Right lobe of liver (tissue), 6 donors: ENCODE data around the gene KLHL25. TPM values are rescaled to one million over a fixed set of nuclear protein-coding genes. Genes with fewer than 3 reads are reported as not detected.
A peak's percentile ranks its signal among the peaks of the same experiment; 100 is the strongest.

Experiments used
- ATAC-seq, 4 donors: fragments of 200-7000 bp; cut with Tn5 transposase; one replicate each; pipeline ENCODE4 v1.9.1; 2020; ENCODE audit warnings: mild to moderate bottlenecking in 4 of 4, moderate library complexity in 4 of 4
- DNase-seq, 3 donors: peaks; one replicate each; pipeline ENCODE4 v3.0.0-alpha.2; 2020
- H3K27ac ChIP-seq, 3 donors: fragments of 200-600 bp; one replicate each; pipeline ENCODE4 v1.8.0; 2022
- H3K27me3 ChIP-seq, 2 donors: fragments of 200-600 bp; one replicate each; pipeline ENCODE4 v1.8.0; 2022
- H3K36me3 ChIP-seq, 4 donors: fragments of 200-600 bp; sonication (generic) in 1 of 4; one replicate each; pipeline versions ENCODE4 v1.5.1 to v1.8.0; 2017 to 2022; ENCODE audit warnings: control low read depth in 1 of 4
- H3K4me1 ChIP-seq, 4 donors: fragments of 200-600 bp; sonication (generic) in 1 of 4; one replicate each; pipeline versions ENCODE4 v1.5.1 to v1.8.0; 2017 to 2022; ENCODE audit warnings: control low read depth in 1 of 4
- H3K4me3 ChIP-seq, 3 donors: fragments of 200-600 bp; one replicate each; pipeline ENCODE4 v1.8.0; 2022
- H3K9me3 ChIP-seq, 4 donors: fragments of 200-600 bp; sonication (generic) in 1 of 4; one replicate each; pipeline versions ENCODE4 v1.5.1 to v1.8.0; 2017 to 2022; ENCODE audit warnings: control low read depth in 1 of 4
- CTCF ChIP-seq, 4 donors: fragments of 200-600 bp in 3 of 4; fragments of 450-650 bp in 1 of 4; IDR thresholded peaks; one replicate each; pipeline versions ENCODE4 v1.5.1 to v1.8.0; 2016 to 2022; ENCODE audit warnings: antibody characterized with exemption in 4 of 4, mild to moderate bottlenecking in 2 of 4
- POLR2A ChIP-seq: fragments of 450-650 bp; IDR thresholded peaks from one replicate; pipeline ENCODE4 v1.6.1; 2017; ENCODE audit warnings: antibody characterized with exemption, mild to moderate bottlenecking
- WGBS: methylation state at CpG from one replicate; pipeline ENCODE4 v1.1.6; 2018; ENCODE audit warnings: low coverage, low lambda C conversion rate; ENCODE audit not compliant: insufficient coverage; ENCODE audit errors: missing lambda C conversion rate; 5-methylcytosine and 5-hydroxymethylcytosine counted together
- intact Hi-C, 2 donors: fragments of 100-400 bp; cut with DNase I; formaldehyde crosslinking; loops; one replicate each; pipeline versions ENCODE4 v1.11.2 to v1.14.1; 2022
- total RNA-seq, 6 experiments: library from RNA; depleted of rRNA in 2 of 6; stranded (reverse); fragments of >200 nt in 2 of 6; fragmentation: NEBNext Ultra II Directional in 3 of 6; extraction: Animal tissue kit (Norgen Biotek cat#: 25700) in 3 of 6; gene quantifications; one replicate each; pipeline versions ENCODE4 v1.1.0 to v1.2.4, GENCODE V29; 2016 to 2023
- donor health status: DM: no; HTN: yes; CAD: no.
- donor health status: DM: no; HTN: no; CAD: no.
- donor health status: DM: no; HTN: no; CAD: no.
- donor health status: DM: no; HTN: yes; CAD: no.
- donor health status: DM: no; HTN: yes; CAD: no.

KLHL25 gene
- total RNA-seq, 6 experiments from 2014 or later: 5.8 to 21.7 (median 13.4) TPM

DNA sequence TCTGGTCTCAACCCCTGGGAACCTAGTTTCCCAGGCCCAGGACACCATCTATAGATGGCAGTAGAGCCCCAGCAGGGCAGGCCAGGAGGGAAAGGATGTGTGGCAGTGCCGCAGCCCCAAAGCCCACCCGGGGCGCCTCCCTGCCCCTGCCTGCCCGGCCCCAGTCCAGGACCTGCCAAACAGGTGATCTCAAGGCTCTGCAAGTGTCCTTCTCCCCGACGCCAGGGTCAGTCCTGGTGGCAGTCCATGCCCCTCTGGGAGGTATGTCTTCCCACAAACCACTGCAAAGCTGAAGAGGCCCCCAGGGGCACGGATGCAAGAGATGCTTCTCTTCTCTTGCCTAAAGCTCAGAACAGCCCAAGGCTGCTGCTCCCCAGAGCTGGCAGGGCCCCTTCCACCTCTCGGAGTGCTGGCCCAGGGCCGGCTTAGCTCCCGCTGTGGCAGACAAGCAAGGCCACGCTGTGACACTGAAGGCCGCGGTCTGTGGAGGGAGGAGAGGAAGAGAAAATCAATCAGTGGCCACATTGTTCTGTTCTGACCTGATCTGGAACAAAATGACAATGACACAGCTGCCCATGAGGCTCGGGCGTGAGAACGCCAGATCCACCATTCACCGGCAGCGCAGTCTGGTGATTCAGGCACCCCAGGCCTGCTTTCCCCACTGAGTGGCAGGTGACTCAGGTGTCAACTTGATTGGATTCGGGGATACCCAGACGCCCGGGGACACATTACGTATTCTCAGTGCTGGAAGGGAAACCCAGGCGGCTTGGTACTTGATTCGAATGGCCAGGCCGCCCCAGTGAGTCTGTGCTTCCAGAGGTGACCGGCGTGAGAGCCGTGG is 34.0 kb downstream of the KLHL25 start:
- H3K4me3 ChIP-seq: no peak overlapping the region
- no peaks in the 10 kb centered on the region for H3K9me3 ChIP-seq
- DNase-seq (peak in 1 of 3 donors; percentile 57), ATAC-seq (peak; percentile 7 to 47 (median 31))
- H3K27ac ChIP-seq: no peak overlapping the region
- H3K27me3 ChIP-seq: no peaks in the 10 kb centered on the region
- 76% methylated on average over 3 of the region's 28 CpGs for WGBS
- H3K4me1 ChIP-seq: peaks cover 0 to 59% (median 20%) of the 10 kb centered on the region in 4 donors
- TF ChIP-seq CTCF (IDR thresholded peaks at IDR 0.05) (peak; percentile 12 to 48 (median 28)), POLR2A (no peak)
- peaks cover 0 to 5% (median 1%) of the 10 kb centered on the region in 4 donors for H3K36me3 ChIP-seq
- intact Hi-C loops: no loop called here

- Histone ChIP-seq H3K9me3 (no peaks in the 10 kb centered on the region), H3K27ac (no peak overlapping the region), H3K4me3 (no peak overlapping the region), H3K27me3 (no peaks in the 10 kb centered on the region), H3K36me3 (peaks cover 0 to 5% (median 1%) of the 10 kb centered on the region in 4 donors), H3K4me1 (peaks cover 0 to 52% (median 16%) of the 10 kb centered on the region in 4 donors)
- DNase-seq (peak in 1 of 3 donors; percentile 51), ATAC-seq (no peak)
- TF ChIP-seq CTCF (IDR thresholded peaks at IDR 0.05) (no peak), POLR2A (no peak)
- intact Hi-C loops: no loop called here
- 88% methylated on average over 1 of the region's 6 CpGs for WGBS
These were observed 34.7 kb downstream of the KLHL25 start for GRCh38 chr15:85760049-85760448.

DNA sequence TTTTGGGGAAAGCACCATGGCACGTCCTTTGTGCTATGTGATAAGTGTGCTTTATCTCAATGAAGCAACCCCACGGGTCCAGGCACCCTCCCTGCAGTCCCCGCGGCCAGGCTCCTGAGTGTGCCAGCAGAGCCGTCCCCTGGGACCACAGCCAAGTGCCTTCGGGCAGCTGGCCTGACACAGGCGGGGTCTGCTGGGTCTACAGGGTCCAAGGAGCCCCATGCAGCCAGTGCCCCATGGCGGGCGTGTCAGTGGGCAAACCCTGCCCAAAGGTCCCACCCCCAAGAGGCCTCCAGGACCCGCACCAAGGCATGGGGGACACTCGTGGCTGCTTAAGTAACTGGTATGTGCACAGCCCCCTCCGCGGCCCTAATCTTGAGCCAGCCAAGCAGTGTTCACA is 35.3 kb downstream of the KLHL25 start:
- H3K4me1 ChIP-seq: peaks cover 0 to 45% (median 13%) of the 10 kb centered on the region in 4 donors
- TF ChIP-seq CTCF (IDR thresholded peaks at IDR 0.05) (no peak), POLR2A (no peak)
- H3K4me3 ChIP-seq: no peak overlapping the region
- ATAC-seq: peak; percentile 51 to 74 (median 65)
- intact Hi-C loops: loop anchor here in 1 of 2 donors (10.0 kb wide), 1 partner anchor 75 kb away; no protein-coding TSS in a partner anchor
- H3K9me3 ChIP-seq: no peaks in the 10 kb centered on the region
- 6% methylated on average over 2 of the region's 13 CpGs for WGBS
- H3K36me3 ChIP-seq: peaks cover 0 to 5% (median 1%) of the 10 kb centered on the region in 4 donors
- no peaks in the 10 kb centered on the region for H3K27me3 ChIP-seq
- H3K27ac ChIP-seq: peak overlapping the region in 1 of 3 donors; percentile 30
- peak; percentile 77 to 80 (median 79) for DNase-seq

DNA sequence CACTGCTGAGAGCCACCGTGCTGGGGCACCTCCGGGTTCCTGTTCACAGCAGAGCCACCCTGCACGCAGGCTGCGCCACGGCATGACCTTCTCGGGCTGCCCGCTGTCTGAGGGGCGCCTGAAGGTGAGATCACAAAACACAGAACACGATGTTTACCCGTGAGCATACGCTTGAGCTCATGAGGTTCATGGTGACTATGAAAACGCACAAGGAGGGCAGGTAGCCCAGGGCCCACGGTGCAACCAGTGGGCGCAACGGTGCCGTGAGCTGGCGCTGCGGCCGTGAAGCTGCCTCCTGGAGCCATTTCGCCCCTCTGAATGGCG is 36.1 kb downstream of the KLHL25 start:
- ATAC-seq (no peak), DNase-seq (no peak)
- TF ChIP-seq POLR2A (no peak), CTCF (IDR thresholded peaks at IDR 0.05) (no peak)
- H3K27ac ChIP-seq: no peak overlapping the region
- H3K4me3 ChIP-seq: no peak overlapping the region
- peaks cover 0 to 39% (median 12%) of the 10 kb centered on the region in 4 donors for H3K4me1 ChIP-seq
- intact Hi-C loops: loop anchor here in 1 of 2 donors (10.0 kb wide), 1 partner anchor 76 kb away; no protein-coding TSS in a partner anchor
- H3K9me3 ChIP-seq: no peaks in the 10 kb centered on the region
- H3K36me3 ChIP-seq: peaks cover 0 to 5% (median 1%) of the 10 kb centered on the region in 4 donors
- WGBS: 90% methylated on average over 4 of the region's 21 CpGs
- no peaks in the 10 kb centered on the region for H3K27me3 ChIP-seq
